K562 (cell line): ENCODE data around the gene ERC2. TPM values are rescaled to one million over a fixed set of nuclear protein-coding genes. Genes with fewer than 3 reads are reported as not detected.

ENCODE experiments used
- ATAC-seq: fragments of 200-7000 bp; cut with Tn5 transposase; 3 replicates; pipeline ENCODE4 v1.9.1; 2020; ENCODE audit warnings: moderate library complexity
- BruUV-seq: library from RNA; stranded (reverse); fragments of 400-500 nt; replicated peaks from 2 replicates; lab custom pipeline; 2021; lab: Mats Ljungman, UMichigan
- CTCF ChIA-PET: fragments of 300-600 bp; formaldehyde crosslinking; extraction: SDS; loops from one replicate; lab custom pipeline; 2021; ENCODE audit warnings: low intra/inter-chr PET ratio; lab: Yijun Ruan, JAX
- POLR2A ChIA-PET: fragments of 300-600, 350-650 bp; sonication (Branson Sonifier 250); formaldehyde crosslinking; extraction: SDS; loops from one replicate; lab custom pipeline; 2021; ENCODE audit warnings: antibody characterized with exemption, inconsistent platforms; lab: Yijun Ruan, JAX
- DNase-seq, 4 experiments: peaks; one replicate each; pipeline versions ENCODE4 v3.0.0 to v3.0.0-alpha.2; 2011 to 2018; ENCODE audit warnings: low spot score in 3 of 4, mixed read lengths in 3 of 4; ENCODE audit errors: extremely low read depth in 1 of 4
- FAIRE-seq: peaks from 2 replicates; lab custom pipeline; 2011; peaks lifted over from hg19 to GRCh38; lab: Jason Lieb, UNC
- H2AFZ ChIP-seq: 2 replicates; pipeline ENCODE4 v1.6.0; 2011; ENCODE audit warnings: low read depth, low read length, control low read depth, inconsistent platforms
- H3K27ac ChIP-seq: fragments of 200-600 bp; 3 replicates; pipeline ENCODE4 v1.8.0; 2011; ENCODE audit warnings: low read depth, mild to moderate bottlenecking, control low read depth, inconsistent platforms, low read length, moderate library complexity, mixed read lengths; ENCODE audit errors: extremely low read depth
- H3K27me3 ChIP-seq, 2 experiments: fragments of 300-600 bp in 1 of 2; 2 replicates in 1 of 2; 3 replicates in 1 of 2; pipeline versions ENCODE4 v1.6.0 to v1.8.0; 2011; ENCODE audit warnings: inconsistent platforms in 2 of 2, low read length in 2 of 2, mild to moderate bottlenecking in 1 of 2, mixed read lengths in 1 of 2, moderate library complexity in 1 of 2; ENCODE audit not compliant: control insufficient read depth in 2 of 2, insufficient read depth in 2 of 2
- H3K36me3 ChIP-seq: fragments of 300-600 bp; 3 replicates; pipeline ENCODE4 v1.8.0; 2011; ENCODE audit warnings: mild to moderate bottlenecking, low read length, inconsistent platforms; ENCODE audit not compliant: control insufficient read depth, insufficient read depth
- H3K4me1 ChIP-seq, 2 experiments: fragments of 200-600 bp in 1 of 2; replicated peaks in 1 of 2; 2 replicates in 1 of 2; 3 replicates in 1 of 2; pipeline versions ENCODE4 v1.5.1 to v1.8.0; 2011; ENCODE audit warnings: inconsistent platforms in 2 of 2, low read length in 2 of 2, mild to moderate bottlenecking in 1 of 2, mixed read lengths in 1 of 2, moderate library complexity in 1 of 2; ENCODE audit not compliant: control insufficient read depth in 2 of 2, insufficient read depth in 2 of 2
- H3K4me2 ChIP-seq: 2 replicates; pipeline ENCODE4 v1.6.1; 2011; ENCODE audit warnings: low read length, control low read depth, inconsistent platforms, mixed read lengths; ENCODE audit not compliant: insufficient read depth
- H3K4me3 ChIP-seq: fragments of 200-600 bp; sonication (generic), shearing (Covaris generic); 2 replicates; pipeline ENCODE4 v1.5.1; 2016; ENCODE audit warnings: control low read depth, inconsistent platforms
- H3K79me2 ChIP-seq: fragments of 200-600 bp; 3 replicates; pipeline ENCODE4 v1.8.0; 2011; ENCODE audit warnings: low read length, inconsistent platforms; ENCODE audit not compliant: control insufficient read depth, insufficient read depth
- H3K9ac ChIP-seq, 2 experiments: 2 replicates each; pipeline versions ENCODE4 v1.6.0 to v1.6.1; 2011; ENCODE audit warnings: low read depth in 2 of 2, low read length in 2 of 2, control low read depth in 1 of 2, inconsistent platforms in 1 of 2, mild to moderate bottlenecking in 1 of 2, mixed read lengths in 1 of 2; ENCODE audit not compliant: insufficient read depth in 1 of 2
- H3K9me1 ChIP-seq: one replicate; pipeline ENCODE4 v1.6.0; 2011; ENCODE audit warnings: inconsistent platforms, mild to moderate bottlenecking, low read length, moderate library complexity; ENCODE audit not compliant: control insufficient read depth, insufficient read depth
- H3K9me3 ChIP-seq: replicated peaks from 2 replicates; pipeline ENCODE4 v1.5.1; 2011; ENCODE audit warnings: low read depth, low read length, inconsistent platforms; ENCODE audit not compliant: control insufficient read depth, insufficient read depth
- H4K20me1 ChIP-seq: replicated peaks from 2 replicates; pipeline ENCODE4 v1.6.1; 2011; ENCODE audit warnings: low read length, inconsistent platforms, mixed read lengths; ENCODE audit not compliant: control insufficient read depth, insufficient read depth
- COPS2 ChIP-seq: fragments of 450-650 bp; conservative IDR thresholded peaks from 2 replicates; pipeline ENCODE4 v1.6.1; 2016; ENCODE audit warnings: mild to moderate bottlenecking, moderate library complexity
- DDX20 ChIP-seq: fragments of 450-650 bp; IDR thresholded peaks from 2 replicates; pipeline ENCODE4 v1.6.1; 2016; ENCODE audit warnings: missing genetic modification characterization, low read depth, mild to moderate bottlenecking, missing compliant biosample characterization, moderate library complexity
- E2F3 ChIP-seq: fragments of 250-450 bp; sonication (Bioruptor Pico); IDR thresholded peaks from 2 replicates; pipeline ENCODE4 v1.4.0; 2020; ENCODE audit warnings: mild to moderate bottlenecking
- E2F4 ChIP-seq: sonication (generic); formaldehyde crosslinking; IDR thresholded peaks from 2 replicates; pipeline ENCODE4 v1.8.0; 2022; ENCODE audit warnings: mild to moderate bottlenecking, low read depth, missing genetic modification reagents
- FOXA1 ChIP-seq: fragments of 450-650 bp; IDR thresholded peaks from 2 replicates; pipeline ENCODE4 v1.6.1; 2016; ENCODE audit warnings: mild to moderate bottlenecking, borderline replicate concordance
- MECOM ChIP-seq: fragments of 250-450 bp; sonication (Bioruptor Pico); IDR thresholded peaks from 2 replicates; pipeline ENCODE4 v1.8.0; 2022; ENCODE audit warnings: inconsistent platforms
- MYNN ChIP-seq, 2 experiments: sonication (generic); formaldehyde crosslinking in 1 of 2; IDR thresholded peaks; 2 replicates each; pipeline versions ENCODE4 v1.5.0 to v1.6.1; 2016 to 2020; ENCODE audit warnings: antibody characterized with exemption in 1 of 2, missing genetic modification reagents in 1 of 2
- NR2F6 ChIP-seq: fragments of 450-650 bp; formaldehyde crosslinking; IDR thresholded peaks from 2 replicates; pipeline ENCODE4 v1.4.0; 2020; ENCODE audit warnings: mild to moderate bottlenecking
- PHB2 ChIP-seq: fragments of 450-650 bp; IDR thresholded peaks from 2 replicates; pipeline ENCODE4 v1.6.1; 2017; ENCODE audit warnings: low read depth
- SNIP1 ChIP-seq: fragments of 450-650 bp; IDR thresholded peaks from 2 replicates; pipeline ENCODE4 v1.7.1; 2017; ENCODE audit warnings: low read depth, mild to moderate bottlenecking
- SRSF9 ChIP-seq: fragments of 200-400 bp; formaldehyde crosslinking; IDR thresholded peaks from 2 replicates; pipeline ENCODE4 v1.6.1; 2017; ENCODE audit warnings: low read depth, low read length, borderline replicate concordance
- TAF7 ChIP-seq: fragments of 450-650 bp; IDR thresholded peaks from 2 replicates; pipeline ENCODE4 v1.6.1; 2016; ENCODE audit warnings: missing genetic modification characterization, missing compliant biosample characterization
- TRIM28 ChIP-seq: fragments of 450-650 bp; IDR thresholded peaks from 2 replicates; pipeline ENCODE4 v1.6.1; 2017
- WHSC1 ChIP-seq: IDR thresholded peaks from one replicate; pipeline ENCODE4 v1.6.1; 2012; ENCODE audit warnings: low read length, control low read depth, inconsistent platforms
- ZBTB5 ChIP-seq: fragments of 450-650 bp; IDR thresholded peaks from 2 replicates; pipeline ENCODE4 v1.6.1; 2017; ENCODE audit warnings: antibody characterized with exemption
- ZNF41 ChIP-seq: fragments of 250-450 bp; sonication (Bioruptor Pico); conservative IDR thresholded peaks from 2 replicates; pipeline ENCODE4 v1.4.0; 2020; ENCODE audit warnings: mild to moderate bottlenecking
- WGBS: fragments of 100-300 bp; shearing (Covaris generic); methylation state at CpG from one replicate; pipeline ENCODE4 v1.1.6; 2016; ENCODE audit warnings: low coverage, mixed read lengths; ENCODE audit not compliant: insufficient coverage; ENCODE audit errors: missing lambda C conversion rate; 5-methylcytosine and 5-hydroxymethylcytosine counted together
- in situ Hi-C: fragments of 300-500 bp; cut with MboI; formaldehyde crosslinking; loops from 4 replicates; pipeline ENCODE4 v1.15.0; 2018; ENCODE audit warnings: inconsistent platforms, mixed read lengths
- intact Hi-C: fragments of 100-400 bp; cut with micrococcal nuclease; formaldehyde crosslinking; loops from 2 replicates; pipeline ENCODE4 v1.14.2; 2022
- polyA plus RNA-seq, 8 experiments: library from polyadenylated mRNA; depleted of rRNA in 4 of 8; stranded (reverse) in 5 of 8; unstranded in 3 of 8; fragments of >200 nt; fragmentation: Nextera tagmentation in 2 of 8; fragmentation: Illumina TruSeq in 1 of 8; extraction: Ambion mirVana in 2 of 8; extraction: Trizol in 1 of 8; gene quantifications; 2 replicates each; pipeline versions ENCODE4 v1.2.1 to v1.2.3, GENCODE V29; 2011 to 2014; ENCODE audit warnings: inconsistent platforms in 1 of 8, missing spikeins in 1 of 8
- total RNA-seq, 7 experiments: library from RNA; depleted of rRNA in 6 of 7; stranded (reverse); fragments of >200 nt in 6 of 7; fragmentation: Illumina TruSeq in 2 of 7; extraction: Trizol in 2 of 7; gene quantifications; 2 replicates each; pipeline versions ENCODE4 v1.2.1 to v1.2.3, GENCODE V29; 2011 to 2021; ENCODE audit warnings: low replicate concordance in 1 of 7
- TF ChIP-seq, protein P1 (sequence below): fragments of 200-800 bp; sonication (Bioruptor generic); IDR thresholded peaks from 2 replicates; pipeline ENCODE4 v1.6.1; 2017; ENCODE audit warnings: missing genetic modification characterization, missing compliant biosample characterization
- TF ChIP-seq, protein P2 (sequence below): fragments of 250-450 bp; sonication (Bioruptor Pico); IDR thresholded peaks from 2 replicates; pipeline ENCODE4 v1.6.1; 2021; ENCODE audit warnings: mild to moderate bottlenecking

ERC2 gene
- total and polyA plus RNA-seq, 9 of the 15 experiments (the other 6 are each of a cell fraction or from before 2014, with no cell fraction given): 0.04 to 0.18 (median 0.07) TPM; not detected in 2

DNA sequence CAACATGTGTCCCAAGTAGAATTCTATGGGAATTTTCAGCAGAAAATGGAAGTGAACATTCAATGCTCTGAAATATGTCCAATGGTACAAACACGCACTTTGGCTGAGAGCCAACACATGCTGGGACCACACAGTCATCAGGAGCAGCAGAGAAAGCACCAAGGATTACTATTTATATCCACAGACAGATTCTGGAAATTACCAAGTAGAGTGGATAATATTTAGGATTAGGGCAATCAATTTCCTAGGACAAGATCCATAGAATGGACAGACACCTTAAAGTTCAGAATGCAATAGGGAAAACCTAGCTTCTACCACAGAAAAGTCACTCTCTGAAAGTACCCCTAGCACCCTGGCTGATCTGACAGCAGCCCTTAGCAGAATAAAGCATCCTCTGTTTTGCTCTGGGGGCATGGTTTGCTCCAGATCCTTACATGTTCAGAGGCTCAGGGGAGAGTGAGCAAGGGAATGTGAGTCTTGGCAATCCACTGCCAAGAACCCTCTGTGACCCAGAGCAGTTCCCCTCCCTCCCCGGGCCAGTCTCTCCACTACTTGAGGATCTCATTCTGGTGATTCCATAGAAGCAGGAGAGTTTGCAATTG is 775.2 kb downstream of the ERC2 start:
- intact Hi-C loops: no loop called here
- FAIRE-seq: no peak
- no peak overlapping the region for H3K27ac ChIP-seq
- no peaks in the 10 kb centered on the region for H3K9me3 ChIP-seq
- no peaks in the 10 kb centered on the region for H4K20me1 ChIP-seq
- ChIA-PET POLR2A (no interaction called here), CTCF (no interaction called here)
- H3K36me3 ChIP-seq: no peaks in the 10 kb centered on the region
- no peak overlapping the region for H3K9ac ChIP-seq
- DNase-seq: no peak
- ATAC-seq: no peak
- no peaks in the 10 kb centered on the region for H3K79me2 ChIP-seq
- H3K9me1 ChIP-seq: no peaks in the 10 kb centered on the region
- in situ Hi-C loops: no loop called here
- BruUV-seq: no TSS peak
- H3K27me3 ChIP-seq: no peaks in the 10 kb centered on the region
- WGBS: 9% methylated on average over 2 of the region's 2 CpGs
- no peak overlapping the region for H2AFZ ChIP-seq
- H3K4me2 ChIP-seq: no peak overlapping the region
- H3K4me3 ChIP-seq: no peak overlapping the region
- TF ChIP-seq TRIM28: no peak
- TF ChIP-seq ZNF41 (CRISPR knock-in tag): no peak
- no peak for TF ChIP-seq FOXA1
- no peak for TF ChIP-seq MYNN (IDR thresholded peaks at IDR 0.05)
- TF ChIP-seq MYNN (CRISPR knock-in tag; IDR thresholded peaks at IDR 0.05): no peak
- TF ChIP-seq WHSC1: no peak
- TF ChIP-seq NR2F6 (CRISPR knock-in tag): no peak
- no peak for TF ChIP-seq E2F3
- no peak for TF ChIP-seq ZBTB5
- TF ChIP-seq COPS2: no peak
- TF ChIP-seq SRSF9: no peak
- TF ChIP-seq, protein P1, sequence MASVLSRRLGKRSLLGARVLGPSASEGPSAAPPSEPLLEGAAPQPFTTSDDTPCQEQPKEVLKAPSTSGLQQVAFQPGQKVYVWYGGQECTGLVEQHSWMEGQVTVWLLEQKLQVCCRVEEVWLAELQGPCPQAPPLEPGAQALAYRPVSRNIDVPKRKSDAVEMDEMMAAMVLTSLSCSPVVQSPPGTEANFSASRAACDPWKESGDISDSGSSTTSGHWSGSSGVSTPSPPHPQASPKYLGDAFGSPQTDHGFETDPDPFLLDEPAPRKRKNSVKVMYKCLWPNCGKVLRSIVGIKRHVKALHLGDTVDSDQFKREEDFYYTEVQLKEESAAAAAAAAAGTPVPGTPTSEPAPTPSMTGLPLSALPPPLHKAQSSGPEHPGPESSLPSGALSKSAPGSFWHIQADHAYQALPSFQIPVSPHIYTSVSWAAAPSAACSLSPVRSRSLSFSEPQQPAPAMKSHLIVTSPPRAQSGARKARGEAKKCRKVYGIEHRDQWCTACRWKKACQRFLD (CRISPR knock-in tag): no peak
- no peak for TF ChIP-seq DDX20
- TF ChIP-seq SNIP1: no peak
- no peak for TF ChIP-seq TAF7 (tag)
- TF ChIP-seq PHB2: no peak
- no peak for TF ChIP-seq E2F4 (CRISPR knock-in tag)
- TF ChIP-seq, protein P2, sequence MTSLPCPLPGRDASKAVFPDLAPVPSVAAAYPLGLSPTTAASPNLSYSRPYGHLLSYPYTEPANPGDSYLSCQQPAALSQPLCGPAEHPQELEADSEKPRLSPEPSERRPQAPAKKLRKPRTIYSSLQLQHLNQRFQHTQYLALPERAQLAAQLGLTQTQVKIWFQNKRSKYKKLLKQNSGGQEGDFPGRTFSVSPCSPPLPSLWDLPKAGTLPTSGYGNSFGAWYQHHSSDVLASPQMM: no peak
- TF ChIP-seq MECOM: no peak
- no peaks in the 10 kb centered on the region for H3K4me1 ChIP-seq
